Measurements from ENCODE around the gene PDS5B.

The PDS5B gene

DNA sequence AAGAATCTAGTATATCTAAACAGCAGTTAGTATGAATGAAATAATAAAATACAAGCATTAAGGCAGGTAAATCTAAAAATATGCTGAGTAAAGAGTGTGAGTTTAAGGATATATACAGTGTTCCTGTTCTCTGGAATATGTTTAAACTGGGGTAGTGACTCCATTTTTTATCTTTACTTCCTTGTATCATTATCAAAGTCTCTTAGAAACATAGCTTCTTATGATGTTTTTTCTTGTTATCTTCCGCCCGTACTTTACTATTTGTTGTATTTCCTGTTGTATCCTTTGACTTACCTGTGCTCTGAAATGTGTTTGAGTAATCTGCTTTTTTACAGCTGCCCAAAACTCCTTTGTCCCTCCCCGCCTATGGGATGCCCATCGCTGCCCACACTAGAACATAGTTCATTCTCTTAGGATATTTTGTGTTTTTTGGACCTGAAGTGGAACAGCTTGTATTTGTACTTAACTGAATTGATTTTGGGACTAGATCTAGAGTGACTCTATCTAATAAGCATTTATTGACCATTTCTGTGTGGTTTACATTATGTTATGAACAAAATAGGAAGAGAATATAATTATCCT lies 80.8 kb downstream of the PDS5B start:
- TF ChIP-seq, protein P1, sequence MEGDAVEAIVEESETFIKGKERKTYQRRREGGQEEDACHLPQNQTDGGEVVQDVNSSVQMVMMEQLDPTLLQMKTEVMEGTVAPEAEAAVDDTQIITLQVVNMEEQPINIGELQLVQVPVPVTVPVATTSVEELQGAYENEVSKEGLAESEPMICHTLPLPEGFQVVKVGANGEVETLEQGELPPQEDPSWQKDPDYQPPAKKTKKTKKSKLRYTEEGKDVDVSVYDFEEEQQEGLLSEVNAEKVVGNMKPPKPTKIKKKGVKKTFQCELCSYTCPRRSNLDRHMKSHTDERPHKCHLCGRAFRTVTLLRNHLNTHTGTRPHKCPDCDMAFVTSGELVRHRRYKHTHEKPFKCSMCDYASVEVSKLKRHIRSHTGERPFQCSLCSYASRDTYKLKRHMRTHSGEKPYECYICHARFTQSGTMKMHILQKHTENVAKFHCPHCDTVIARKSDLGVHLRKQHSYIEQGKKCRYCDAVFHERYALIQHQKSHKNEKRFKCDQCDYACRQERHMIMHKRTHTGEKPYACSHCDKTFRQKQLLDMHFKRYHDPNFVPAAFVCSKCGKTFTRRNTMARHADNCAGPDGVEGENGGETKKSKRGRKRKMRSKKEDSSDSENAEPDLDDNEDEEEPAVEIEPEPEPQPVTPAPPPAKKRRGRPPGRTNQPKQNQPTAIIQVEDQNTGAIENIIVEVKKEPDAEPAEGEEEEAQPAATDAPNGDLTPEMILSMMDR (IDR thresholded peaks at IDR 0.05; ENCODE audit: low read depth, low read length), result no peak
- no peak for DNase-seq (ENCODE audit: extremely low read depth, low read depth)

DNA sequence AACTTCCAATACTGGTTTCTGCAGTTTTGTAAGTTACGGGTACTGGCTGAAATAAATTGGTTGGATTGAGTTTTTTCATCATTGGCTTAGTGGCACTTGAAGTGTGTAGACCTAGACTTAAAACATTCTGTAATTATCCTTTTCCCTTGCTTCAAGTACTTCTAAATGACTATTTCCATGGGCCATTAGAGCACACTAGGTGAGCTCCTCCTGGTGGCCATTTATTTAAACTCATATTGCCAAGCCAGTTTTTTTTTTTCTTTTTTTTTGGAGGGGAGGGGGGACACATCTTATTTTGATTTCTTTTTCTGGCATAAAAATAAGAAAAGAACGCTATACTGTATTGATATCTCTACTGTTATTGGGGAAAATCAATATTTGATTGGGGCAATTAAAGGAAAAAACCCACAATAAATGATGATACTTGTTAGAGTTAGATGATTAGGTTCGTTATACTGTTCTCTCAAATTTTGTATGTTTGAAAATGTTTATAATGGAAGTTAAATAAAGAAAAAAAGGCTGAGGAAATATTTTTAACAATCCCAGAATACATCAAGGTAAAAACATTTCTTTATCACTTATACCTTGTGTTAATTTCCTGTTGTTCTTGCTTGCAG lies 82.9 kb downstream of the PDS5B start:
- TF ChIP-seq, protein P1 (IDR thresholded peaks at IDR 0.05; ENCODE audit: low read depth, low read length), result peak; percentile 67
- DNase-seq (ENCODE audit: extremely low read depth, low read depth), result peak; percentile 20

DNA sequence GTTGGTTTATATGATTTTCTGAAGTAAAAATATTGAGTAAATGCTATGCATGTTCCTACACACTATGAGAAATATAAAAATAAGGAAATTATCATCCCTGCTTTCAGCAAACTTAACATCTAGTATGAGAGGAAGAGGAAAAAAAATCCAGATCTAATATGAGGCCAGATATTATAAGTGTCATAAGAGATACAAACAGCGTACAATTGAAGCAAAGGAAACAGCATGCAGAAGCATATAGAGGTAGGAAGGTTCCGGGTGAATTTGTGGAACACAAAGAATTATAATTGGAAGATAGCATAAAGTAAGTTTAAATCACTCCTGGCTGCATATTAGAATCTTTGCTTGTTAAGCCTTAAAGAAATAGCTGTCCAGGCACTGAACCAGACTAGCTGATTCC lies 88.3 kb downstream of the PDS5B start:
- DNase-seq (ENCODE audit: extremely low read depth, low read depth), result no peak
- TF ChIP-seq, protein P1 (IDR thresholded peaks at IDR 0.05; ENCODE audit: low read depth, low read length), result no peak

DNA sequence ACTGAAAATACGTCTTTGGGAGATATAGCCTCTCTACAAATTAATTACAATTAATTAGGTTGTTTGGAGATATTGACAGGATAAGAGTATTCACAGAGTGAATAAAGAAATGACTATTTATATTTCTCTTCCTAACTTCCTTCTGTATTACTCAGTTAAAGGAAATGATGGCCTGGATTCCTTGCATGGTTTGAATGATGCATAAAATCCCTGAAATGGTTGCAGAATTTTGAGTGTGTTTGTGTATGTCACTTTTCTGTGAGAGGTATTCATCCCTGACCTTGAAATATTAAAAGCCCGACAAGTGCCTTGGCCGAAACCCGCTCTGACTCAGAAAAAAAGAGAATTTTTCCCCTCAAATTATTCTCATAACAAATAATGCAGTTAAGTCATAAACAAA lies 90.0 kb downstream of the PDS5B start:
- TF ChIP-seq, protein P1 (IDR thresholded peaks at IDR 0.05; ENCODE audit: low read depth, low read length), result no peak
- DNase-seq (ENCODE audit: extremely low read depth, low read depth), result no peak

DNA sequence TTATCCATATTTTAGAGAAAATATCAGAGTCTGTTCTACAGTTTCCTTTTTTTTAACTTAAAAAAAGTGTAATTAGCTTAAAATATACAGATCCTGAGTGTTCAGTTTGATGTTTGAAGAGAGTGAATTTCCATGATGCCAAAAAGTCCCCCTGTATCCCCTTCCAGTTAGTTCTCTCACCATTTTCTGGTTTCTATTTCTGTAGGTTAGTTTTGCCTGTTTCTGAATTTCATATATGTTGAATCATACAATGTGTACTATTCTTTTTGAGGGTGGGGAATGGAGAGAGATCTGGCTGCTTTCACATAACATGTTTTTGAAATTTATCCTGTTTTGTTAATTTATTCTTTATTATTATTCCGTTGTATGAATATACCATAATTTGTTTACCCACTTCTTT lies 95.9 kb downstream of the PDS5B start:
- DNase-seq (ENCODE audit: extremely low read depth, low read depth), result no peak
- TF ChIP-seq, protein P1 (IDR thresholded peaks at IDR 0.05; ENCODE audit: low read depth, low read length), result no peak

DNA sequence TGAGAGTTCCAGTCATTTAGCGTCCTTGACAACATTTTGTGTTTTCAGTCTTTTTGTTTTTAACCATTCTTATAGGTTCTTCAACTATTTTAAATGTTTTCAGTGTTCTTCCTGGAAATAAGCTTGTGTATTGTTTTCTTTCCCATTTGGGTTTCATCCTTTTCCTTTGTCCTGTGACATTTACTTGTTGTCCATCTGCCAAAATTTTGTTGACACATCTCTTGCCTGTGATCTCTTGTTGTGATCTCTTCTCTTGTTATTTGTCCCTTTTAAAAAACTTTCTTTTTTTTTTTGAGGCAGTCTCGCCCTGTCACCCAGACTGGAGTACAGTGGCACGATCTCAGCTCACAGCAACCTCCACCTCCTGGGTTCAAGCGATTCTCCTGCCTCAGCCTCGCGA lies 96.5 kb downstream of the PDS5B start:
- TF ChIP-seq, protein P1 (IDR thresholded peaks at IDR 0.05; ENCODE audit: low read depth, low read length), result no peak

DNA sequence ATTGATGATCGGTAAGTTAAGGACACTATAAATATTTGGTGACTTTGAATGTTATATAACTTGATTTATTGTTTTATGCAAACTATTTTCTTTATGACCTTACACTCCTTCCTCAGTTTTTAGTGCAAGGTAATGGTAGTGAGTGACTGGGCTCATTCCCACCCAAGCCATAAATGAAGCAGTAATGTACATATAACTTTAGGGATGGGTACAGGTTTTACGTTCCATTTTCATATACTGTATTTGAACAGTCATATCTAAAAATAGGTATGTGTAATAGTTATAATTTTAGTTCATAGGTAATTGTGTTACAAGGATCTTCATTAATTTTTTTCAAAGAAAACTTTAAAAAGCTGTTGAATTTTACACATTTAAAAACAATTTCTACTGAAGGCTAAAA lies 101.0 kb downstream of the PDS5B start:
- DNase-seq (ENCODE audit: extremely low read depth, low read depth), result no peak

More for the DNA sequence above, 96.5 kb downstream of the PDS5B start:
- DNase-seq (ENCODE audit: extremely low read depth, low read depth), result no peak

More for the DNA sequence above, 101.0 kb downstream of the PDS5B start:
- TF ChIP-seq, protein P1 (IDR thresholded peaks at IDR 0.05; ENCODE audit: low read depth, low read length), result no peak
